ENCODE results near the gene TTC14.

Gene TTC14

GRCh38 chr3:180631317-180631716, 29.4 kb downstream of the TTC14 start:
- DNase-seq: peak in 1 of 3 experiments; percentile 14

GRCh38 chr3:180633722-180634121, 31.8 kb downstream of the TTC14 start:
- peak in 2 of 3 experiments; percentile 6 to 31 for DNase-seq

GRCh38 chr3:180640987-180641386, 39.0 kb downstream of the TTC14 start:
- no peak for DNase-seq

DNA sequence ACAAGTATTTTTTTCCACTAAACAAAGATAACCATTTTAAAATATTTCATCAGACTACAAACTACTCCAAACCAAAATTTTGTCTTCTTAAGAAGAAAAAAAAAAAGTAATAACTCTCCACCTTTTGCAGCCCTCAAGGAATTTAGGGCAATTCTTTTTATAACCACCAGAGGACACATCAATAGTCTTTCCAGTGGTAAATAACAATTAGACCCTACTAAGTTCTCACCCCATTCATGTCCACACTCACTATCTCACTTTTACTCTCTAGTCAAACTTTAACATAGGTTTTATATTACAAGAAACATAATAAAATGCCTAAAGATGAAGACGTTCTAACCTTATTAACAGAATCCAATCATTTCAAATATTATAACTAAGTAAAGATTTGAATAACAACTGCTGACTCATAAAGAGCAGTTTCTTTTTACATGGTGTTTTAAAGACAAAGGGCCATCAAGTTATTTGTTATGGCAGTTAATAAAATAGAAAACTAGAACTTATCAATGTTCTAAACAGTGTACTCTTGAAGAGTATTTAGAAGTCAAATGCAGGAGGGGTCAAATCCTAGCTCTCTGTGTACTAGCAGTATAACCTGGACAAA, 44.3 kb downstream of the TTC14 start:
- DNase-seq: peak in 1 of 3 experiments; percentile 36

DNA sequence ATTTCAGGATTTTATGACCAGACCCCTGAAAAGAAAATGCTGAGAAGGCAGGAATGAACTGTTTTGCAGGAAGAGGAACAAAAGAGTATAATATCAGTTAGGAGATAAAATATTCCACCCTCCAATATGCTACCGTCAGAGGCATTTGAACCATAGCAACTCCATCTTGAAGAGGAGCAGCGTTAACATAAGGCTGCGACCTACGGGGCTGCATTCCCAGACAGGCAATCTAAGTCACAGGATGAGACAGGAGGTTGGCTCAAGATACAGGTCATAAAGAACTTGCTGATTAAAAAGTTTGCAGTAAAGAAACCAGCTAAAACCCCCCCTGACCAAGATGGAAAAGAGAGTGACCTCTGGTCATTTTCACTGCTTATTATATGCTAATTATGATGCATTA, 54.4 kb downstream of the TTC14 start:
- DNase-seq: no peak

DNA sequence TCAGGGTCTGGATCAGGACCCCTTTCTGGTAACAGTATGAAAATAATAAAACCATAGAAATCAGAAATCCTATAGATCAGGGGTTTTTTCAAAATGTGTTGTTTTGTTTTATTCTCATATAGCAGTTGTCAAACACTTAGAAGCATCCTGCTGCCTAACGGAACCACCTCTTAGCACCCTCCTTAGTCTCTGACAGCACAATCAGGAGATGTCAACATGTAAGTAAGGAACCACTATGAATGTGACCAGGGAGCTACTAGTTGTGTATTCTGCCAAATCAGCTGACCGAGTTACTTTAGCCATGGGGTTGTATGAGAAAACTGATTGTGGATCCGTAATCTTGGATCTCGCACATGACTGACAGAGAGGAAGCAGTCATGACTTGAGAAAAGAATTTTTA, 55.1 kb downstream of the TTC14 start:
- DNase-seq: no peak

All from NCI-H1417 (cell line).